ENCODE measurements around the gene FCMR. TPM values are rescaled to one million over a fixed set of nuclear protein-coding genes. Genes with fewer than 3 reads are reported as not detected.

The FCMR gene
- total RNA-seq, 4 donors from 2014 or later: 0.59 to 1.7 (median 1.7) TPM; not detected in 1

DNA sequence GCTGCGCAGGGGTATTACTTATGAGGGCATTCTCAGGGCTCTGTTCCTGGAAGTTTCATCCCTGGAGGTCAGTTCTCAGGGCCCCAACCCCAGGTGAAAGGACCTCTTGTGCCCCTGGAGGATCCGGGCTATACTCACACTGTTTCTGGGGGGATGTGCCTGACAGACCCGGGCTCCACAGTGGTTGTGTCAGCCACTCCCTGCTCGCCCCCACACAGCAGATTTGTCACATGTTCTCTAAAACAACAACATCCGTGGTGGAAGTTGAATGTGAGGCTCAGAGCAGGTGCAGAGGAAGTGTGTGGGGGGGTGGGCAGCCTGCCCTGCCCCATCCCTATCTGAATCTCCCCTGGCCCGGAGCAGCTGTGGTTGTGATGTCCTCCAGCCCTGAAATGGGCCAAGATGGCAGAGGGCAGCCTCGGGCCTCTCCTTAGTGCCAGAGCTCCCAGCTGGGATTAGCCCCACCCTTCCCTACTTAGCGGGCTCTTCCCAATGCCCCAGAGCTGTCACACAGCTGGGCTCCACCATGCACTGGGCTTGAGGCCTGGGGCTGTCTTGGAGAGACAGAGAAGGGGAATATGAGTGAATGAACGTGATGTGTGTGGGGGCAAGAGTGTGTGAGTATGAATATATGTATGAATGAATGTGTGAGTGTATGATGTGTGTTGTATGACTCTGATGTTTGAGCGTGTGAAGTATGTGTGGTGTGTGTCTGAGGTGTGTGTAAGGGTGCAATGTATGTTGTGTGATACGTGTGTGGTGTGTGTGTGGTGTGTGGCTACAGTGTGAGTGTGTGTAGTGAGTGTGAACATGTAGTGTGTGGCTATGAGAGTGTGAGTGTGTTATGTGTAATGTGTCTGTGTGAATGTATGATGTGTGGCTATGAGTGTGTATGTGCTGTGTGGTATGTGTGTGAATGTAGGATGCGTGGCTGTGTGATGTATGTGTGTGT, 1.5 kb upstream of the FCMR start:
- Histone ChIP-seq H3K36me3 (no peaks in the 10 kb centered on the region), H3K9me3 (no peaks in the 10 kb centered on the region), H3K4me3 (no peak overlapping the region), H3K27me3 (no peaks in the 10 kb centered on the region), H3K27ac (no peak overlapping the region), H3K4me1 (no peaks in the 10 kb centered on the region)
- no peak for TF ChIP-seq POLR2A (IDR thresholded peaks at IDR 0.05)
- TF ChIP-seq, protein P1, sequence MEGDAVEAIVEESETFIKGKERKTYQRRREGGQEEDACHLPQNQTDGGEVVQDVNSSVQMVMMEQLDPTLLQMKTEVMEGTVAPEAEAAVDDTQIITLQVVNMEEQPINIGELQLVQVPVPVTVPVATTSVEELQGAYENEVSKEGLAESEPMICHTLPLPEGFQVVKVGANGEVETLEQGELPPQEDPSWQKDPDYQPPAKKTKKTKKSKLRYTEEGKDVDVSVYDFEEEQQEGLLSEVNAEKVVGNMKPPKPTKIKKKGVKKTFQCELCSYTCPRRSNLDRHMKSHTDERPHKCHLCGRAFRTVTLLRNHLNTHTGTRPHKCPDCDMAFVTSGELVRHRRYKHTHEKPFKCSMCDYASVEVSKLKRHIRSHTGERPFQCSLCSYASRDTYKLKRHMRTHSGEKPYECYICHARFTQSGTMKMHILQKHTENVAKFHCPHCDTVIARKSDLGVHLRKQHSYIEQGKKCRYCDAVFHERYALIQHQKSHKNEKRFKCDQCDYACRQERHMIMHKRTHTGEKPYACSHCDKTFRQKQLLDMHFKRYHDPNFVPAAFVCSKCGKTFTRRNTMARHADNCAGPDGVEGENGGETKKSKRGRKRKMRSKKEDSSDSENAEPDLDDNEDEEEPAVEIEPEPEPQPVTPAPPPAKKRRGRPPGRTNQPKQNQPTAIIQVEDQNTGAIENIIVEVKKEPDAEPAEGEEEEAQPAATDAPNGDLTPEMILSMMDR (IDR thresholded peaks at IDR 0.05): no peak
- intact Hi-C loops (cut with DNase I; ENCODE audit: low total_unique reads): no loop called here
- DNase-seq: no peak

- H3K27me3 ChIP-seq: no peaks in the 10 kb centered on the region
- no peak overlapping the region for H3K27ac ChIP-seq
- H3K4me1 ChIP-seq: no peaks in the 10 kb centered on the region
- H3K36me3 ChIP-seq: no peaks in the 10 kb centered on the region
- no peaks in the 10 kb centered on the region for H3K9me3 ChIP-seq
- no peak overlapping the region for H3K4me3 ChIP-seq
- DNase-seq: no peak
- intact Hi-C loops (cut with DNase I; ENCODE audit: low total_unique reads): no loop called here
- TF ChIP-seq, protein P1 (IDR thresholded peaks at IDR 0.05): no peak
- TF ChIP-seq POLR2A (IDR thresholded peaks at IDR 0.05): no peak
These were observed 783 bp upstream of the FCMR start for GRCh38 chr1:206922524-206922923.

DNA sequence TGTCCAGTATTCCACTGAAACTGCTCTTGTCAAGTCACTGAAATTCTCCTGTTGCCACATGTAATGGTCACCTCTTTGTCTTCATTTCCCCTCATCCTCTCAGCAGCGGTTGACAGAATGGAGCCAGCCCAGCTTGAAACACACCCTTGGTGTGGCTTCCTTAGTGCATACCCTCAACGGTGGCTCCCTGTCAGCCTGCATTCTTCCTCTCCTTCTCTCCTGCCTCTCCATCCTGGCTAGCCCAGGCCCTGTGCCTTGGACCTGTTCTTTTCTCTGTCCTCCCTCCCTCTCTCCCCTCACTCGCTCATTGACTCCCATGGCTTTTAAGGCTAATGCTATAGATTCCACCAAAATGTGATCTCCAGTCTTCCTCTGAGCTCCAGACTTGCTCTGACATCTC, 3.7 kb downstream of the FCMR start:
- Histone ChIP-seq H3K27me3 (no peaks in the 10 kb centered on the region), H3K4me1 (no peaks in the 10 kb centered on the region), H3K9me3 (no peaks in the 10 kb centered on the region), H3K36me3 (no peaks in the 10 kb centered on the region), H3K27ac (no peak overlapping the region), H3K4me3 (no peak overlapping the region)
- TF ChIP-seq, protein P1 (IDR thresholded peaks at IDR 0.05): no peak
- no peak for TF ChIP-seq POLR2A (IDR thresholded peaks at IDR 0.05)
- intact Hi-C loops (cut with DNase I; ENCODE audit: low total_unique reads): no loop called here
- no peak for DNase-seq

DNA sequence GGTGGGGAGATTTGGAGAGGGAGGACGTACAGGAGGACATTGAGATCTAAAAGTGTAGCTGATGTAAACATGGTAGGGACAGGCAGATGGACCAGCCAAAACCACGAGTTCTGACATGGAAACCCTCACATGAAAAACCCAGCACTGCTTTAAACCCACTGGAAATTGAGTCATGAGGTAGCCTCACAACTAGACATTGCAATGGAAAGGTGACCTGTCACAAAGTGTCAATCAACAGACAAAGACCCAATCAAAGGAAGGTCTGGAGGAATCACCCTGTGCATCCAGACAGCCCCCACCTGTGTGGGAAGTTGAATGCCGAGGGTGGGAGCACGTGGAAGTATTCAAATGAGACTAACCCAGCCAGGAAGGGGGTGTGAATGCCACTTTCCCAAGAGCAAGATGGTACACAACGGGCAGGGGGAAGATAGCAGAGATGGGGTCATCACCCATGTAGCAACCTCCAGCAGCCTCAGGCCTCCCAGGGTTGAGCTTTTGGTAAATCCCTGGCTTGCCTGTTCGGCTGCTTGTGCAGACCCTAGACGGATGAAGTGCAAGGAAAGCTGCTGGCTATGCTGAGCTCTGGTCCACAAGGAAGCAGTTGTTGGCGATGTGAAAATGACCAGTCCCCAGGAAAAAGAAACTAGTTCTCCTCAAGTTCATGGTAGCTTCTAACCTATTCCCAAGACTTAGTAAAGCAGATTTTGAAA, 5.6 kb downstream of the FCMR start:
- intact Hi-C loops (cut with DNase I; ENCODE audit: low total_unique reads): no loop called here
- H3K27ac ChIP-seq: no peak overlapping the region
- TF ChIP-seq POLR2A (IDR thresholded peaks at IDR 0.05): no peak
- TF ChIP-seq, protein P1 (IDR thresholded peaks at IDR 0.05): no peak
- H3K27me3 ChIP-seq: no peaks in the 10 kb centered on the region
- no peaks in the 10 kb centered on the region for H3K36me3 ChIP-seq
- H3K4me3 ChIP-seq: no peak overlapping the region
- no peaks in the 10 kb centered on the region for H3K4me1 ChIP-seq
- H3K9me3 ChIP-seq: no peaks in the 10 kb centered on the region
- no peak for DNase-seq

Data from uterus (tissue), 4 donors.